GM12878 (cell line): ENCODE data around the gene EPS8. TPM values are rescaled to one million over a fixed set of nuclear protein-coding genes. Genes with fewer than 3 reads are reported as not detected.

ENCODE experiments used
- ATAC-seq: fragments of 200-7000 bp; cut with Tn5 transposase; 3 replicates; pipeline ENCODE4 v1.9.1; 2020; ENCODE audit warnings: mild to moderate bottlenecking, moderate library complexity
- BruUV-seq: library from RNA; stranded (reverse); fragments of 400-500 nt; replicated peaks from 2 replicates; lab custom pipeline; 2021; lab: Mats Ljungman, UMichigan
- CTCF ChIA-PET: fragments of 300-600 bp; sonication (Branson Sonifier 250); formaldehyde crosslinking; extraction: SDS; loops from one replicate; lab custom pipeline; 2021; ENCODE audit warnings: inconsistent platforms; lab: Yijun Ruan, JAX
- POLR2A ChIA-PET: fragments of 350-600 bp; formaldehyde crosslinking; extraction: SDS; loops from one replicate; lab custom pipeline; 2021; ENCODE audit warnings: inconsistent platforms; lab: Charles Lee
- RAD21 ChIA-PET: fragments of 300-600 bp; sonication (Branson Sonifier 250); formaldehyde crosslinking; loops from one replicate; lab custom pipeline; 2023; ENCODE audit warnings: antibody characterized with exemption; ENCODE audit not compliant: unreplicated experiment; lab: Charles Lee
- SMC1A ChIA-PET: fragments of 300-600 bp; sonication (Branson Sonifier 250); formaldehyde crosslinking; loops from one replicate; lab custom pipeline; 2023; ENCODE audit not compliant: unreplicated experiment, uncharacterized antibody; lab: Charles Lee
- DNase-seq: peaks from one replicate; pipeline ENCODE4 v3.0.0-alpha.2; 2011; ENCODE audit warnings: low read depth, low spot score
- FAIRE-seq: peaks from 3 replicates; lab custom pipeline; 2011; peaks lifted over from hg19 to GRCh38; lab: Jason Lieb, UNC
- H2AFZ ChIP-seq: 2 replicates; pipeline ENCODE4 v1.6.0; 2011; ENCODE audit warnings: low read depth, low read length, control low read depth; ENCODE audit not compliant: control insufficient read depth
- H3K27ac ChIP-seq: 2 replicates; pipeline ENCODE4 v1.5.1; 2011; ENCODE audit warnings: control low read depth; ENCODE audit not compliant: control insufficient read depth, insufficient read depth
- H3K27me3 ChIP-seq, 2 experiments: replicated peaks in 1 of 2; 2 replicates each; pipeline versions ENCODE4 v1.6.0 to v1.6.1; 2011; ENCODE audit warnings: low read length in 1 of 2; ENCODE audit not compliant: control insufficient read depth in 2 of 2, insufficient read depth in 2 of 2
- H3K36me3 ChIP-seq, 2 experiments: 2 replicates each; pipeline ENCODE4 v1.5.1; 2011; ENCODE audit warnings: low read length in 1 of 2; ENCODE audit not compliant: control insufficient read depth in 2 of 2, insufficient read depth in 2 of 2
- H3K4me1 ChIP-seq: 2 replicates; pipeline ENCODE4 v1.6.1; 2011; ENCODE audit warnings: mild to moderate bottlenecking, low read length, moderate library complexity, mixed read lengths; ENCODE audit not compliant: control insufficient read depth, insufficient read depth
- H3K4me2 ChIP-seq: 2 replicates; pipeline ENCODE4 v1.6.0; 2011; ENCODE audit warnings: control low read depth; ENCODE audit not compliant: control insufficient read depth, insufficient read depth
- H3K4me3 ChIP-seq: fragments of 200-600 bp; sonication (generic); 2 replicates; pipeline ENCODE4 v1.5.1; 2016
- H3K79me2 ChIP-seq: 2 replicates; pipeline ENCODE4 v1.6.0; 2011; ENCODE audit warnings: low read length; ENCODE audit not compliant: control insufficient read depth, insufficient read depth
- H3K9ac ChIP-seq: 2 replicates; pipeline ENCODE4 v1.8.0; 2011; ENCODE audit warnings: low read length, control low read depth, mixed read lengths; ENCODE audit not compliant: control insufficient read depth, insufficient read depth
- H3K9me3 ChIP-seq: replicated peaks from 3 replicates; pipeline ENCODE4 v1.5.1; 2011; ENCODE audit warnings: mild to moderate bottlenecking, low read length; ENCODE audit not compliant: control insufficient read depth, insufficient read depth
- H4K20me1 ChIP-seq: 2 replicates; pipeline ENCODE4 v1.6.0; 2011; ENCODE audit not compliant: control insufficient read depth, insufficient read depth
- EZH2 ChIP-seq: IDR thresholded peaks from 2 replicates; pipeline ENCODE4 v1.6.1; 2012; ENCODE audit warnings: low read depth, mild to moderate bottlenecking, control low read depth, inconsistent platforms, low read length, borderline replicate concordance; ENCODE audit not compliant: control insufficient read depth
- MEF2A ChIP-seq: IDR thresholded peaks from 2 replicates; pipeline ENCODE4 v1.6.1; 2011; ENCODE audit warnings: low read depth, mild to moderate bottlenecking, low read length, moderate library complexity; ENCODE audit not compliant: insufficient read depth
- MEF2B ChIP-seq: fragments of 450-650 bp; IDR thresholded peaks from 2 replicates; pipeline ENCODE4 v1.6.1; 2018; ENCODE audit warnings: mild to moderate bottlenecking, moderate library complexity; ENCODE audit not compliant: partially characterized antibody, poor library complexity, severe bottlenecking
- MXI1 ChIP-seq: fragments of 150-350 bp; IDR thresholded peaks from 2 replicates; pipeline ENCODE4 v1.6.1; 2011; ENCODE audit warnings: low read depth, mild to moderate bottlenecking, inconsistent platforms, low read length, improper control_type of control experiment
- NFXL1 ChIP-seq: fragments of 450-650 bp; IDR thresholded peaks from 2 replicates; pipeline ENCODE4 v1.6.1; 2017; ENCODE audit warnings: antibody characterized with exemption, mild to moderate bottlenecking, borderline replicate concordance
- NFYA ChIP-seq: IDR thresholded peaks from 2 replicates; pipeline ENCODE4 v1.6.1; 2011; ENCODE audit warnings: low read depth, mild to moderate bottlenecking, low read length, improper control_type of control experiment, borderline replicate concordance
- NR2C2 ChIP-seq: IDR thresholded peaks from 2 replicates; pipeline ENCODE4 v1.6.1; 2011; ENCODE audit warnings: borderline replicate concordance, low read depth; ENCODE audit not compliant: control insufficient read depth, insufficient read length
- RAD51 ChIP-seq: fragments of 450-650 bp; IDR thresholded peaks from 2 replicates; pipeline ENCODE4 v1.6.1; 2016; ENCODE audit warnings: moderate library complexity, mild to moderate bottlenecking, inconsistent platforms
- STAT3 ChIP-seq: IDR thresholded peaks from 2 replicates; pipeline ENCODE4 v1.6.1; 2011; ENCODE audit warnings: low read depth, low read length, improper control_type of control experiment
- SUZ12 ChIP-seq: fragments of 200-600 bp; sonication (generic); IDR thresholded peaks from one replicate; pipeline ENCODE4 v1.6.1; 2018; ENCODE audit warnings: antibody characterized with exemption, mild to moderate bottlenecking; ENCODE audit not compliant: unreplicated experiment
- YBX1 ChIP-seq: fragments of 450-650 bp; IDR thresholded peaks from 2 replicates; pipeline ENCODE4 v1.6.1; 2016; ENCODE audit warnings: antibody characterized with exemption
- ZBTB33 ChIP-seq: fragments of 450-650 bp; IDR thresholded peaks from 2 replicates; pipeline ENCODE4 v1.6.1; 2017; ENCODE audit warnings: mild to moderate bottlenecking
- ZNF24 ChIP-seq: fragments of 450-650 bp; IDR thresholded peaks from 2 replicates; pipeline ENCODE4 v1.6.1; 2017; ENCODE audit warnings: antibody characterized with exemption, mild to moderate bottlenecking
- ZNF384 ChIP-seq: IDR thresholded peaks from 2 replicates; pipeline ENCODE4 v1.6.1; 2012; ENCODE audit warnings: low read depth, mild to moderate bottlenecking, low read length, improper control_type of control experiment, borderline replicate concordance
- ZNF592 ChIP-seq: fragments of 450-650 bp; IDR thresholded peaks from 2 replicates; pipeline ENCODE4 v1.6.1; 2017; ENCODE audit warnings: mild to moderate bottlenecking, moderate library complexity
- ZZZ3 ChIP-seq: IDR thresholded peaks from 2 replicates; pipeline ENCODE4 v1.6.1; 2011; ENCODE audit warnings: low read depth; ENCODE audit not compliant: control insufficient read depth, insufficient read length
- WGBS: methylation state at CpG from one replicate; pipeline ENCODE4 v1.1.6; 2016; ENCODE audit warnings: low lambda C conversion rate; ENCODE audit not compliant: insufficient replicate concordance, insufficient coverage; ENCODE audit errors: missing lambda C conversion rate; 5-methylcytosine and 5-hydroxymethylcytosine counted together
- in situ Hi-C: fragments of 300-500 bp; cut with MboI; formaldehyde crosslinking; loops from 9 replicates; pipeline ENCODE4 v1.14.3; 2018; ENCODE audit warnings: mixed read lengths
- intact Hi-C: fragments of 100-400 bp; cut with micrococcal nuclease; formaldehyde crosslinking; loops from one replicate; pipeline ENCODE4 v1.14.2; 2022; ENCODE audit not compliant: unreplicated experiment
- polyA plus RNA-seq, 11 experiments: library from polyadenylated mRNA; depleted of rRNA in 4 of 11; unstranded in 6 of 11; stranded (reverse) in 5 of 11; fragments of >200 nt; fragmentation: Nextera tagmentation in 4 of 11; fragmentation: Illumina TruSeq in 1 of 11; extraction: Ambion mirVana in 4 of 11; extraction: Trizol in 1 of 11; gene quantifications; 1 replicate in 1 of 11; 2 replicates in 10 of 11; pipeline versions ENCODE4 v1.2.1 to v1.2.3, GENCODE V29; 2011 to 2016; ENCODE audit warnings: inconsistent platforms in 2 of 11, missing spikeins in 2 of 11, low read depth in 1 of 11
- total RNA-seq, 4 experiments: library from RNA; depleted of rRNA in 3 of 4; stranded (reverse); fragments of >200 nt in 3 of 4; fragmentation: Illumina TruSeq in 1 of 4; extraction: Trizol in 1 of 4; gene quantifications; 2 replicates each; pipeline versions ENCODE4 v1.2.1 to v1.2.3, GENCODE V29; 2013 to 2021

The EPS8 gene
- total and polyA plus RNA-seq, 10 of the 15 experiments (the other 5 are each of a cell fraction or from before 2014, with no cell fraction given): 1.3 to 127 (median 3.4) TPM

DNA sequence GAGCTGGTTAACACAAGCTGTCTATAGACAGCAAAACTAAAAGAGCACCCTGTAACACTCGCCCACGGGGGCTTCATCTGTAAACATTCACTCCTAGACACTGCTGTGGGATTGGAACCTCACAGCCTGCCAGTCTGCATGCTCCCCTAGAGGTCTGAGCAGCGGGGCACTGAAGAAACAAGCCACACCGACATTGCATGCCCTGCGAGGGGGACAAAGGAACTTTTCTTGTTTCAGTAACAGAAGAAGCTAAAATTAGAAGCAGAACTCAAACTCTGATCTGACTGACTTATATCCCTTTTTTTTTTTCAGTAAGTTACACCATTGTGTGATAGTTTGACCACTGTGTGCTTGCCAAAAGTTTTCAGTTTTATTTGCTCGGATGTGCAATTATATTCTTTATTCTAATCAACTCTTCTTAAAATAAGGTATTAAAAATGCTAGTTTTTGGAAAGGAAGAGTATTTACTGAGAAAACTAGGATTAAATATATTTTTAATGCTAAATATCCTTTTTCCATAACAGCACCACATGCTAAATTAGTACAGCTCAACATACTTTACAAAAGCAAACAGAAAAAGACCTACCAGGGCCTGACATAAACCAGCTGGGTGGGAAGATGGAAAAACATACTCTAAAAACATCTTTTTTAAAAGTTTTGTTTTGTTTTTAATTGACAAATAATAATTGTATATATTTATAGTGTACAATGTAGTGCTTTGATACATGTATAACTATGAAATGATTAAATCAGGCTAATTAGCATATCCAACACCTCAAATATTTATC is 100.2 kb downstream of the EPS8 start:
- in situ Hi-C loops: no loop called here
- DNase-seq (no peak), ATAC-seq (peak; percentile 73), FAIRE-seq (no peak)
- H3K36me3 ChIP-seq: no peaks in the 10 kb centered on the region
- H3K9me3 ChIP-seq: no peaks in the 10 kb centered on the region; the same call in 2 of the 3 replicates
- no TSS peak for BruUV-seq
- H3K4me3 ChIP-seq: no peak overlapping the region
- peak overlapping the region; percentile 26; the same call in 1 of the 2 replicates for H2AFZ ChIP-seq
- 0 out of 2 replicates have a peak, but pooled peaks cover 7% of the 10 kb centered on the region for H3K4me1 ChIP-seq
- ChIA-PET RAD21 (interaction anchor here (0.6 to 2.9 kb wide), 15 partner anchors 8 to 241 kb away, joined by 3 to 11 read pairs (median 4); partner anchors contain the start of gene EPS8), POLR2A (interaction anchor here (0.9 to 2.1 kb wide), 9 partner anchors 8 to 100 kb away, joined by 3 to 12 read pairs (median 6); partner anchors contain the start of gene EPS8), SMC1A (interaction anchor here (0.8 to 3.6 kb wide), 20 partner anchors 8 to 100 kb away, joined by 3 to 30 read pairs (median 4); partner anchors contain the start of gene EPS8), CTCF (interaction anchor here (0.7 to 2.6 kb wide), 8 partner anchors 9 to 88 kb away, joined by 3 to 11 read pairs (median 4); no protein-coding TSS in a partner anchor)
- no peak overlapping the region for H3K9ac ChIP-seq
- H4K20me1 ChIP-seq: no peaks in the 10 kb centered on the region
- H3K27ac ChIP-seq: no peak overlapping the region
- 52% methylated on average over 6 of the region's 6 CpGs for WGBS
- no peak overlapping the region for H3K4me2 ChIP-seq
- H3K79me2 ChIP-seq: no peaks in the 10 kb centered on the region
- H3K27me3 ChIP-seq: no peaks in the 10 kb centered on the region
- intact Hi-C loops: loop anchor here (2.0 to 5.0 kb wide), 2 partner anchors 84 to 98 kb away; partner anchors contain the start of gene EPS8
- TF ChIP-seq YBX1: no peak
- no peak for TF ChIP-seq RAD51
- peak; percentile 42 for TF ChIP-seq MEF2B
- TF ChIP-seq ZZZ3: no peak
- no peak for TF ChIP-seq EZH2
- TF ChIP-seq ZNF24: no peak
- no peak for TF ChIP-seq NFYA
- no peak for TF ChIP-seq MXI1
- no peak for TF ChIP-seq SUZ12
- TF ChIP-seq STAT3: no peak
- TF ChIP-seq MEF2A: 0 out of 2 replicates have a peak, but pooled peaks have one; percentile 12
- TF ChIP-seq NFXL1: no peak
- TF ChIP-seq ZNF384: peak; percentile 65; the same call in 1 of the 2 replicates
- no peak for TF ChIP-seq ZNF592
- no peak for TF ChIP-seq ZBTB33
- TF ChIP-seq NR2C2: no peak
